ENCODE measurements around the gene NAA16.
"Not testable (repeated sequence)": the region's sequence is repeated elsewhere in the genome, so short reads cannot be mapped to it uniquely, and the experiment has no call there.

NAA16 gene

GRCh38 chr13:41354416-41354815 lies 43.3 kb downstream of the NAA16 start:
- DNase-seq = no peak

DNA sequence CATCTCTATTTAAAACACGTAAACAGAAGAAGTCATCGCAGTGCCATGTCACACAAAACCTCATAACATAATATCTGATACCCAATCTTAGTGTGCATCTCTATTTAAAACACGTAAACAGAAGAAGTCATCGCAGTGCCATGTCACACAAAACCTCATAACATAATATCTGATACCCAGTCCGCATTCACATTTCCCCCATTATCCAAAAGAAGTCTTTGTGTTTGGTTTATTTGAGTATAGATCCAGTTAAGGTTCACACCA lies 45.2 kb downstream of the NAA16 start:
- not testable (repeated sequence) for DNase-seq

- DNase-seq = no peak
These were observed 45.7 kb downstream of the NAA16 start for GRCh38 chr13:41356786-41357185.

- DNase-seq = no peak
These were observed 50.4 kb downstream of the NAA16 start for GRCh38 chr13:41361491-41361890.

- DNase-seq = no peak
These were observed 53.0 kb downstream of the NAA16 start for GRCh38 chr13:41364043-41364442.

GRCh38 chr13:41365631-41366030 lies 54.6 kb downstream of the NAA16 start:
- DNase-seq = no peak

DNA sequence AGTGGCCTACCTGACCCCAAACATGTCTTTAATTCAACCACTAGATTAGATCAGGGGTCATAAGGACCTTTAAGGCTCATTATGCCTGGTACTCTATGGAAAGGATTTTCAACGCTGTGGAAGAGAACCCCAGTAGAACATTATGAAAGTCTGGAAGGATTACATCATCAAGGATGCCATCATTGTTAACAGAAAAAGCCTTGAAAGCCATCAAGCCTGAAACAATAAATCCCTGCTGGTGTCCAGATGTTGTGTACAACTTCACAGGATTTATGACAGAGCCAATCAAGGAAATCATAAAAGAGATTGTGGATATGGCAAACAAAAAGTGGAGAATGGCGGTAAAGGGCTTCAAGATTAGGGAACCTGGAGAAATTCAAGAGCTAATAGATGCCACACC lies 59.7 kb downstream of the NAA16 start:
- DNase-seq = no peak

GRCh38 chr13:41377446-41377845 lies 66.4 kb downstream of the NAA16 start:
- DNase-seq = no peak

DNA sequence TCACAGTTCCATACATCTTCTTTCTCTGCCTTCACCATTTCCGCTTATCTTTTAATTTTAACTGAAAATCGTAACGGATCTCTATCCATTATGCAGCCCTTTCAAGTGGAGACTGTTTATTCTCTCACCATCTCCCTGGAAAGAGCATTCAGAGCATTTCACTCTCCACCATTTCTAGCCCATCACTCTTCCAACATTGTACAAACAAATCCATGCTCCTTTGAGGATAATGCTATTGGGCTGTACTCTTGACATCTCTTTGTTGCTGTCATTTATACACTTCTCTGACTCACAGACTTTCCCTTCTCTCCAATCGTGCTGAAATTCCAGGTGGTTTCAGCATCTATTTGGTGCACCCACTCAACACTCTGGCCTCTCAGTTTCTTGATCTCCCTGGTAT lies 71.4 kb downstream of the NAA16 start:
- DNase-seq = no peak

DNA sequence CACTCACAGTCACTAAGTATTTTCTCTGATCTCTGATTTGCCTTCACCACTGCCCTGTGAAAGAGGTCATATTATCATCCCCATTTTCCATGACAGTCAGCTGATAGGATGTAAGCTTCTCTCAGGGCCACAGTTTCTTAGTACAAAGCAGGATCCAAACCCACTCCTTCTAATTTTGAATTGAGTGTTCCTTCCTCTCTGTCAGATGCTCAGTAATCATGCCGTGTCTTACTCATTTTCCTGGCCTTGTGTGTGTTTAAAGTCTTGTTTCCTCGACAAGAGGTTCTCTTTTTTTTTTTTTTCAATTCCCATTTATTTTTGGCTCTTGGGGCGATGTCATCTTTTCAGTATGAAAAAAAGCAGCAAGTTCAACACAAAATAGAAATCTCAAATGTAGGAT lies 72.3 kb downstream of the NAA16 start:
- DNase-seq = no peak

- DNase-seq = no peak
These were observed 73.9 kb downstream of the NAA16 start for GRCh38 chr13:41384749-41385503.

GRCh38 chr13:41386211-41386610 lies 75.1 kb downstream of the NAA16 start:
- DNase-seq = no peak

- DNase-seq = no peak
These were observed 76.5 kb downstream of the NAA16 start for GRCh38 chr13:41387576-41387975.

GRCh38 chr13:41388143-41388881 lies 77.2 kb downstream of the NAA16 start:
- DNase-seq = no peak

DNA sequence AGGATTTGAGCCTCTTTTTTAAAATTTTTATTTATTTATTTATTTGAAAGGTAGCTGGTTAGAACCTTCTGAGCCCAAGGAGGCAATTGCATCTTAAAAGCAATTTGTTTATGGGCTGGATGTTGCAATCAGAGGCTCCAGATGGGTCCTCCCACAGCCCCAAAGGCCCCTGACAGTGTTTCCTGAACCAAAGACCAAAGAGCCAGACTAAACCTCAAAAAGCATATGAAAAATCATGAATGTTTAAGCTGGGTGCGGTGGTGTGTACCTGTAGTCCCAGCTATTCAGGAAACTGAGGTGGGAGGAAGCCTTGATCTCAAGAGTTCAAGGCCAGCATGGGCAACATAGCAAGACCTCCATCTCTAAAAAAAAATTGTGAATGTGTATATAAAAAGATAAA lies 78.5 kb downstream of the NAA16 start:
- no peak for DNase-seq

DNA sequence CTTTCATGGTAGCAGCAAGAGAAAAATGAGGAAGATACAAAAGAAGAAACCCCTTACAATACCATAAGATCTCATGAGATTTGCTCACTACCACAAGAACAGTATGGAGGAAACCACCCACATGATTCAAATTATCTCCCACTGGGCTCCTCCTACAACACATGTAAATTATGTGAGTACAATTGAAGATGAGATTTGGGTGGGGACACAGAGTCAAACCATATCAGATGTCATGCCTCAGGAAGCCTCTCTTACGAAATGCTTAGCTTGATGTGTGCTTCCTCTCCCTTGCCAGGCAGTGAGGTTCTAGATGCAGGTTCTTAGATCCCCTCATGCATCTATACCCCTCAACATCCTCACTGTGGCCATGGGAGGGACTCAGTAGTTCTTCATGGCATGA lies 83.1 kb downstream of the NAA16 start:
- DNase-seq = no peak

DNA sequence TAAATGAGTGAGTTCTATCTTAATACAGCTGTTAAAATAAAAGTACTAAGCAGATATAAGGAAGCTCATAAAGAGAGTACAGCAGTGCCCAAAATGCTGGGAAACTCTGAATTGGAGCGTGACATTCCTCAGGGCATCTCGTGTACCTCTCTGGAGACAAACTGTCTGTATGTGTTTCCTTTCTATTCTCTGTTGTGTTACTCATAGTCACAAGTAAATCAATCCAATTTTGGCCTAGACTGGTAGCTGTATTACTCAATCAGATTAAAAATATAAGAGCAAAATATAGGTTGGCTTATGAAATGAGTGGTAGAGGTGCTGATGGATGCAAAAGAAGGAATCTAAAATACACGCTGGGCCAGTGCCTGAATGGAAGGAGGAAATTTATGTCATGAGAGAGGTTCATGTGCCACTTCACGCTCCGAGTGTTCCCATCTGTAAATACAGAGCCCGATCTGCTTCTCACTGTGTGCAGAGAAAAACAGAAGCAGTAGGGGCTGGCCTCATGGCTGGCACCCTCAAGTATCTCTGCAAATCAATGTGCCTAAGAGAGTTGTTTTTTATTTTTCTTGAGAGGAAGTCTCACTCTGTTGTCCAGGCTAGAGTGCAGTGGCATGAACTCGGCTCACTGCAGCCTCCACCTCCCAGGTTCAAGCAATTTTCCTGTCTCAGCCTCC lies 87.6 kb downstream of the NAA16 start:
- peak; percentile 27 for DNase-seq

DNA sequence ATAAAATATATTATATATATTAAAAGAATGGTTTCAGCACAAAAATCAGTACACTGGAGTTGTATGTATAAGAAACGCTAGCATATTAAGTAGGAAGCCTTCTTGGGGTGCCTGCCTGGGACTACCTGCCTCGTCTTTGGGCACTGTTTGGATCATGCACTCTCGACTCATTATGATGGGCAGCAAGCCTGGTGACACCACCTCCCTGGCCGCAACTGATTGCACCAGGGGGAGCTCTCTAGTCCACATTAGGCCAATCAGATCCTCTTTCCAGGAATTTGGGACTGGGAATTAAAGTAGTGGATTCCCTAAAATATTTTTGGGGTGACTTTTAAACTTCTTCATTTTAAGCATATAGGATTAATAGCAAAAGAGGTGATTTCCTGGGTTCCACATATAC lies 90.3 kb downstream of the NAA16 start:
- no peak for DNase-seq

- DNase-seq = no peak
These were observed 91.8 kb downstream of the NAA16 start for GRCh38 chr13:41402691-41403511.

DNA sequence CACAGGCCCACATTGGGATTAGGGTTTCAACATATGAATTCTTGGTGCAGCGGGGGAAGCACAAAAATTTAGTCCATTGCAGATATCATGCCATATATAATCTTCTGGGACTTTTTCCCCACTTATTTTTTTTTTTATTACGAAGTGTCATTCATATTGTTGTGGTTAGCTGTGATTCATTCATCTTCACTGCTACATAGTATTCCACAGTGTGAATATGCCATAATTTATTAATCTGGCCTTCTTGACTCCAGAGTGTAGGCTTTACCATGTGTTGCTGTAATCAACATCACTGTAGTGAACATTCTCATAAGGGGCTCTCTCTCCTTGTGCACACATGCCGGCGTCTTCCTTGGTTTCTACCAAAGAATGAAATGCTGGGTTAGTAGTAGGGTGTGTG lies 92.9 kb downstream of the NAA16 start:
- no peak for DNase-seq

- no peak for DNase-seq
These were observed 94.3 kb downstream of the NAA16 start for GRCh38 chr13:41405367-41405766.

DNA sequence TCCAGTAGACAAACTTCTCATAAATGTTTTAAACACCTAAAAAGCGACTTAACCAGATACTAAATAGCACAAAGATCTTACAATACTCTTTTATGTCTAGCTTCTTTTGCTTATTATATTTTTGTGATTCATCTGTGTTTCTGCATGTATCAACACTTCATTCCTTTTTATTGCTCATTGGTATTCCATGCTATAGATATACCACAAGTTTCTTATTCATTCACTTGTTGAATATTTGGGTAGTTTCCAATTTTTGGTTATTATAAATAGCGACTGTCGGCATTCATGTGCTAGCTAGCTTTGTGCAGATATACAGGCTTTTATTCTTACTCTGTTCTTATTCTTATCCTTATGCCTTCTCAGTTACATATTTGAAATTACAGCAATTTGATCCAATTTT lies 96.3 kb downstream of the NAA16 start:
- DNase-seq = no peak

DNA sequence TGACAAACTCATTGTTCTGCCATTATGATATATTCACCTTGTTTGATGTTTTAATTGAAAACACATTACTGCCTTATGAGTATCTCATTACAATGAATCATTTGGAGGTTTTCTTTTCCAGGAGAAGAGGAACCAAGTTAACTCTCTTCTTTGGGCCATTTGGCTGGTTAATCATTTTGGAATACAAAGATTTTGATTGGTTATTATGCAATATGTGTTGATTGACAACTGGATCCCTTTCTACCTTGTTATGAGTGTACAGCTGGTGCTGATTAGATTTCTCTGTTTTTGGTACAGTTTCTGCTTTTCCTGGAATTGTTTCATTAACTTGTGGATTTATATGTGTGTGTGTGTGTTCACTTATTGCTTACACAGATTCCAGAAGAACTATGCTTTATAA lies 97.1 kb downstream of the NAA16 start:
- no peak for DNase-seq

Data from right kidney (tissue), 1 donor.